Measurements from ENCODE around the gene MUTYH.

MUTYH gene

GRCh38 chr1:45380125-45380524, 39.9 kb upstream of the MUTYH start:
- in situ Hi-C loops (cut with MboI; ENCODE audit: low sequenced_read_pairs, unreplicated experiment), result no loop called here
- no peak for TF ChIP-seq CTCF (IDR thresholded peaks at IDR 0.05; ENCODE audit: borderline replicate concordance, control extremely low read depth, extremely low read depth, insufficient read depth, missing control alignments)
- DNase-seq (ENCODE audit: low spot score), result no peak

GRCh38 chr1:45379524-45379923, 39.3 kb upstream of the MUTYH start:
- in situ Hi-C loops (cut with MboI; ENCODE audit: low sequenced_read_pairs, unreplicated experiment), result no loop called here
- no peak for DNase-seq (ENCODE audit: low spot score)
- no peak for TF ChIP-seq CTCF (IDR thresholded peaks at IDR 0.05; ENCODE audit: borderline replicate concordance, control extremely low read depth, extremely low read depth, insufficient read depth, missing control alignments)

GRCh38 chr1:45378184-45378583, 37.9 kb upstream of the MUTYH start:
- no peak for TF ChIP-seq CTCF (IDR thresholded peaks at IDR 0.05; ENCODE audit: borderline replicate concordance, control extremely low read depth, extremely low read depth, insufficient read depth, missing control alignments)
- no peak for DNase-seq (ENCODE audit: low spot score)
- in situ Hi-C loops (cut with MboI; ENCODE audit: low sequenced_read_pairs, unreplicated experiment), result no loop called here

GRCh38 chr1:45375104-45376090, 35.2 kb upstream of the MUTYH start:
- DNase-seq (ENCODE audit: low spot score), result no peak
- in situ Hi-C loops (cut with MboI; ENCODE audit: low sequenced_read_pairs, unreplicated experiment), result no loop called here
- TF ChIP-seq CTCF (IDR thresholded peaks at IDR 0.05; ENCODE audit: borderline replicate concordance, control extremely low read depth, extremely low read depth, insufficient read depth, missing control alignments), result no peak

GRCh38 chr1:45373573-45373972, 33.3 kb upstream of the MUTYH start:
- no peak for DNase-seq (ENCODE audit: low spot score)
- in situ Hi-C loops (cut with MboI; ENCODE audit: low sequenced_read_pairs, unreplicated experiment), result no loop called here
- no peak for TF ChIP-seq CTCF (IDR thresholded peaks at IDR 0.05; ENCODE audit: borderline replicate concordance, control extremely low read depth, extremely low read depth, insufficient read depth, missing control alignments)

- no peak for TF ChIP-seq CTCF (IDR thresholded peaks at IDR 0.05; ENCODE audit: borderline replicate concordance, control extremely low read depth, extremely low read depth, insufficient read depth, missing control alignments)
- peak; percentile 36 for DNase-seq (ENCODE audit: low spot score)
- in situ Hi-C loops (cut with MboI; ENCODE audit: low sequenced_read_pairs, unreplicated experiment), result no loop called here
Measured at GRCh38 chr1:45370575-45370974, 30.3 kb upstream of the MUTYH start.

All from GM13976 (cell line).